Measurements from ENCODE around the gene SRGAP1. TPM values are rescaled to one million over a fixed set of nuclear protein-coding genes. Genes with fewer than 3 reads are reported as not detected.

Gene SRGAP1
- total RNA-seq, 1 donor from 2014 or later: 7.4 TPM

DNA sequence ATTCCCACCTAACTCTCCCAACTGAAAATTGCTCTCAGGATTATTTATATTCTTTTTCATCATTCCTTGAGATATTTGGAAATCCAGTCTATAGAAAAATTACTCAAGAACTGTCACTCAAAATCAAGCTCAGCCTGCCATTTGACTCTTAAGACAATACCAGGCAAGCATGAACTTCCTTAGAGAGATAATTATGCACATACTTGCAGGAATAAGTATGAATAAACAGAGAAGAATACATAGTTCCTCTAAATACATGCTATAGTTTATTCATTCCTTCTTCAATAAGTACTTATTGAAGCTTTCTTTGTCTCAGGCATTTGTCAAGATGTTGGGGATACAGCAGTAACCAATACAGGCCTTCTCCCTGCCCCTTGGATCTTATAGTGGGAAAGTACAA is 154.1 kb downstream of the SRGAP1 start:
- no peaks in the 10 kb centered on the region for H3K27me3 ChIP-seq
- no peak for TF ChIP-seq POLR2AphosphoS5 (IDR thresholded peaks at IDR 0.05; ENCODE audit: insufficient read depth in 1 of 2, low read depth in 1 of 2)
- TF ChIP-seq, protein P1, sequence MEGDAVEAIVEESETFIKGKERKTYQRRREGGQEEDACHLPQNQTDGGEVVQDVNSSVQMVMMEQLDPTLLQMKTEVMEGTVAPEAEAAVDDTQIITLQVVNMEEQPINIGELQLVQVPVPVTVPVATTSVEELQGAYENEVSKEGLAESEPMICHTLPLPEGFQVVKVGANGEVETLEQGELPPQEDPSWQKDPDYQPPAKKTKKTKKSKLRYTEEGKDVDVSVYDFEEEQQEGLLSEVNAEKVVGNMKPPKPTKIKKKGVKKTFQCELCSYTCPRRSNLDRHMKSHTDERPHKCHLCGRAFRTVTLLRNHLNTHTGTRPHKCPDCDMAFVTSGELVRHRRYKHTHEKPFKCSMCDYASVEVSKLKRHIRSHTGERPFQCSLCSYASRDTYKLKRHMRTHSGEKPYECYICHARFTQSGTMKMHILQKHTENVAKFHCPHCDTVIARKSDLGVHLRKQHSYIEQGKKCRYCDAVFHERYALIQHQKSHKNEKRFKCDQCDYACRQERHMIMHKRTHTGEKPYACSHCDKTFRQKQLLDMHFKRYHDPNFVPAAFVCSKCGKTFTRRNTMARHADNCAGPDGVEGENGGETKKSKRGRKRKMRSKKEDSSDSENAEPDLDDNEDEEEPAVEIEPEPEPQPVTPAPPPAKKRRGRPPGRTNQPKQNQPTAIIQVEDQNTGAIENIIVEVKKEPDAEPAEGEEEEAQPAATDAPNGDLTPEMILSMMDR (IDR thresholded peaks at IDR 0.05): no peak
- no peak for TF ChIP-seq POLR2A (IDR thresholded peaks at IDR 0.05)
- H3K4me3 ChIP-seq: no peak overlapping the region
- H3K27ac ChIP-seq: no peak overlapping the region
- H3K4me1 ChIP-seq: no peaks in the 10 kb centered on the region
- no peak for DNase-seq (ENCODE audit: extremely low spot score in 2 of 2)
- H3K9me3 ChIP-seq: no peaks in the 10 kb centered on the region
- H3K36me3 ChIP-seq: no peaks in the 10 kb centered on the region
- intact Hi-C loops (cut with DNase I): no loop called here

DNA sequence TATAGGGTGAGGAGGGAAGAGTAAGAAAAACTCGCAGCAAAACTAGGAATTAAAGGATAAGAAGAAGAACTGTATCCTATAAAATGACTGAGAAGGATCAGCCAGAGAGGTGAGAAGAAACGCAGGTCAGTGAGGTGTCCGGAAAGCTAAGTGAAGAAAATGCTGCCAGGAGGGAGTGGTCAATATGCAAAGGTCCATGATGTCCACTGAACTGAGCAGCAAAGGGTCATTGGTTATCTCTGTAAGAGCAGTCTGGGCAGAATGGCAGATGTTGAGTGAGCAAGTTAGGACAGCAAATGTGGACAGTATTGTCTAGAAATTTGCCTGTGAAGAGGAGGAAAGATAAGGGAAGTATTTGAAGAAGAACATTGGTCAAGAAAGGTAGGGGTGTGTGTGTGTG is 155.4 kb downstream of the SRGAP1 start:
- no peak for DNase-seq (ENCODE audit: extremely low spot score in 2 of 2)
- H3K4me3 ChIP-seq: no peak overlapping the region
- no peaks in the 10 kb centered on the region for H3K27me3 ChIP-seq
- H3K4me1 ChIP-seq: no peaks in the 10 kb centered on the region
- intact Hi-C loops (cut with DNase I): no loop called here
- no peaks in the 10 kb centered on the region for H3K36me3 ChIP-seq
- TF ChIP-seq, protein P1 (IDR thresholded peaks at IDR 0.05): no peak
- TF ChIP-seq POLR2A (IDR thresholded peaks at IDR 0.05) (no peak), POLR2AphosphoS5 (IDR thresholded peaks at IDR 0.05; ENCODE audit: insufficient read depth in 1 of 2, low read depth in 1 of 2) (no peak)
- no peak overlapping the region for H3K27ac ChIP-seq
- H3K9me3 ChIP-seq: no peaks in the 10 kb centered on the region

DNA sequence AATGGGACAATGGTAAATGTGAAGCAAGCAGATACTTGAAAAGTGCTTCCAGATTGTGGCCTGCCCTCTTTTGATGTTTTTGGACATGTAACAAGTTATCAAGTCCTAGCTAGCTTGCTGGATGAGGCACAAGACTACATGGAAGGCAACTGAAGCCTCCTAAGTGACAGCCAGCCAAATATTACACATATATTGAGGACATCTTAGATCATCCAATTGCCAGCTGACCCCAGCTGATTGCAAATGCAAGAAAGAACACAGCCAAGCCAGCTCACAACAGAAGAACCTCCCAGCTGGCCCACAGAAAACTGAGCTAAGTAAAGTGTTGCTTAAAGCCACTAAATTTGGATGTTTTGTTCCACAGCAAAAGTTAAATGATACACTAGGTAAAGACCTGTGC is 156.9 kb downstream of the SRGAP1 start:
- H3K36me3 ChIP-seq: no peaks in the 10 kb centered on the region
- H3K4me1 ChIP-seq: no peaks in the 10 kb centered on the region
- TF ChIP-seq, protein P1 (IDR thresholded peaks at IDR 0.05): no peak
- no peak for TF ChIP-seq POLR2AphosphoS5 (IDR thresholded peaks at IDR 0.05; ENCODE audit: insufficient read depth in 1 of 2, low read depth in 1 of 2)
- no peak for TF ChIP-seq POLR2A (IDR thresholded peaks at IDR 0.05)
- H3K27me3 ChIP-seq: no peaks in the 10 kb centered on the region
- intact Hi-C loops (cut with DNase I): no loop called here
- H3K27ac ChIP-seq: no peak overlapping the region
- no peak for DNase-seq (ENCODE audit: extremely low spot score in 2 of 2)
- H3K9me3 ChIP-seq: no peaks in the 10 kb centered on the region
- H3K4me3 ChIP-seq: no peak overlapping the region

DNA sequence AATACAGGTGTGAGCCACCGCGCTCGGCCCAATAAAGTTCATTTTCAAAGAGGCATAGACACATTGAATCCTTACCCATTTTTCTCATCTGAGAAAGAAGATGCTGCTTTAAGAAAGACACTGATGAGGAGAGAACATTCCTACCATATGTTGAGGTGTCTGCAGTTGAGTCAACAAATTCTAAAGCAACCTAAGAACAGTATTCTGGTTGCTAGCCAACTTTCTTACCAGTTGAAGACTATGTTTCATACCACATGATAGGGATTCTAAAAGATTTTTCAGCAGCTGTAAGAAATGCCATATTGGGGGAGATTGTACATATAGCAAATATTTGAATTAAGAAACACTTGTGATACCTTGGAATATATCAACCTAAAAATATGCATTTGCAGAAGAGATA is 160.1 kb downstream of the SRGAP1 start:
- no peak for TF ChIP-seq POLR2AphosphoS5 (IDR thresholded peaks at IDR 0.05; ENCODE audit: insufficient read depth in 1 of 2, low read depth in 1 of 2)
- no peak for TF ChIP-seq POLR2A (IDR thresholded peaks at IDR 0.05)
- TF ChIP-seq, protein P1 (IDR thresholded peaks at IDR 0.05): no peak
- DNase-seq (ENCODE audit: extremely low spot score in 2 of 2): no peak
- H3K9me3 ChIP-seq: no peaks in the 10 kb centered on the region
- H3K4me1 ChIP-seq: no peaks in the 10 kb centered on the region
- H3K36me3 ChIP-seq: no peaks in the 10 kb centered on the region
- intact Hi-C loops (cut with DNase I): no loop called here
- H3K27ac ChIP-seq: no peak overlapping the region
- no peaks in the 10 kb centered on the region for H3K27me3 ChIP-seq
- no peak overlapping the region for H3K4me3 ChIP-seq

DNA sequence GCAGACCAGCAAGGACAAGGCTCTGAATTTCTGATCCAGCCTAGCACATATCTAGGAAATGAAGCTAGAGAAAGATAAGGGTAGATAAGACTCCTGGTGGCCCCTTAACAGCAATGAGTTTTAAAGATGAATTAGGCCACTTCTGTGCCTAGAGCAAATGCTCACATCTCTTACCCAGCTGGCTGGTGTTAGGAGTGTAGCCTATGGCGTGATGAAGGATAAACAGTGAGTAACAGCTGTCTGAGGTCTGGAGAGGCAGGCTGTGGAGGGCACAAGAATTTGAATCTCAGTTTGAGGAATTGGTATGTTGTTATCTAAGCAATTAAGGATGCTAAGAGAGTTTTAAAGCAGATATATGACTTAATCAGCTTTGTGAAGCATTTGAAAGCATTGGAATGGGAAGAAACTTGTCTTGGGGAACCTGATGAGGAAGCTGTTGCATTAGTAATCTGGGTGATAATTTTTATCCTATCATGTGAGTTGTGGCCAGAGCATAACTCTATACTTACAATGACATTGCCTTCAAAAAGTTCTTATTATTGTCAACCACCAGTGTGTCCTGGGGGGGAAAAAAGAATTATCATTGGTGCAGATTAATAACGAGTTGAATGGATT is 161.8 kb downstream of the SRGAP1 start:
- Histone ChIP-seq H3K36me3 (no peaks in the 10 kb centered on the region), H3K27ac (no peak overlapping the region), H3K27me3 (no peaks in the 10 kb centered on the region), H3K4me3 (no peak overlapping the region), H3K4me1 (no peaks in the 10 kb centered on the region), H3K9me3 (no peaks in the 10 kb centered on the region)
- TF ChIP-seq POLR2A (IDR thresholded peaks at IDR 0.05) (no peak), POLR2AphosphoS5 (IDR thresholded peaks at IDR 0.05; ENCODE audit: insufficient read depth in 1 of 2, low read depth in 1 of 2) (no peak)
- TF ChIP-seq, protein P1 (IDR thresholded peaks at IDR 0.05): no peak
- intact Hi-C loops (cut with DNase I): no loop called here
- DNase-seq (ENCODE audit: extremely low spot score in 2 of 2): no peak

Measured in vagina (tissue), 2 donors.